IMR-90 (cell line): ENCODE data around the gene PLA2G15. TPM values are rescaled to one million over a fixed set of nuclear protein-coding genes. Genes with fewer than 3 reads are reported as not detected.

Experiments used
- ATAC-seq: fragments of 200-7000 bp; cut with Tn5 transposase; 2 replicates; pipeline ENCODE4 v1.9.1; 2020; ENCODE audit warnings: low read depth, mild to moderate bottlenecking, moderate library complexity
- BruUV-seq: library from RNA; stranded (reverse); fragments of 400-500 nt; replicated peaks from 2 replicates; lab custom pipeline; 2021; lab: Mats Ljungman, UMichigan
- CTCF ChIA-PET: fragments of 300-600 bp; formaldehyde crosslinking; extraction: SDS; loops from one replicate; lab custom pipeline; 2021; ENCODE audit warnings: antibody characterized with exemption; lab: Yijun Ruan, JAX
- POLR2A ChIA-PET: fragments of 300-600 bp; sonication (Branson Sonifier 250); formaldehyde crosslinking; loops from one replicate; lab custom pipeline; 2022; ENCODE audit warnings: antibody characterized with exemption; ENCODE audit not compliant: unreplicated experiment; lab: Charles Lee
- DNase-seq: peaks from one replicate; pipeline ENCODE4 v3.0.0; 2013
- H2AFZ ChIP-seq: replicated peaks from 2 replicates; pipeline ENCODE3; 2013; ENCODE audit warnings: low read length, mild to moderate bottlenecking; ENCODE audit not compliant: poor library complexity
- H2AK5ac ChIP-seq: 2 replicates; pipeline ENCODE4 v1.6.1; 2013; ENCODE audit warnings: low read depth, low read length, inconsistent platforms
- H2AK9ac ChIP-seq: replicated peaks from 2 replicates; pipeline ENCODE3; 2013; ENCODE audit warnings: mild to moderate bottlenecking, low read depth, low read length, moderate library complexity; ENCODE audit not compliant: poor library complexity
- H2BK120ac ChIP-seq: 2 replicates; pipeline ENCODE4 v1.6.1; 2013; ENCODE audit warnings: low read depth, low read length, inconsistent platforms
- H2BK15ac ChIP-seq: 3 replicates; pipeline ENCODE4 v1.6.1; 2013; ENCODE audit warnings: low read depth, low read length, inconsistent platforms
- H2BK20ac ChIP-seq: 2 replicates; pipeline ENCODE4 v1.6.1; 2013; ENCODE audit warnings: low read depth, mild to moderate bottlenecking, inconsistent platforms, low read length, moderate library complexity
- H2BK5ac ChIP-seq: 2 replicates; pipeline ENCODE4 v1.6.1; 2013; ENCODE audit warnings: mild to moderate bottlenecking, low read depth, low read length, inconsistent platforms; ENCODE audit not compliant: poor library complexity, severe bottlenecking
- H3K14ac ChIP-seq: replicated peaks from 2 replicates; pipeline ENCODE4 v1.6.1; 2013; ENCODE audit warnings: low read depth, low read length, inconsistent platforms
- H3K18ac ChIP-seq: 2 replicates; pipeline ENCODE4 v1.6.1; 2013; ENCODE audit warnings: low read depth, low read length, control low read depth
- H3K23ac ChIP-seq: 2 replicates; pipeline ENCODE4 v1.6.1; 2013; ENCODE audit warnings: low read depth, low read length, inconsistent platforms
- H3K27ac ChIP-seq: 2 replicates; pipeline ENCODE4 v1.5.1; 2013; ENCODE audit warnings: mild to moderate bottlenecking, control low read depth, low read length; ENCODE audit not compliant: insufficient read depth
- H3K27me3 ChIP-seq: 2 replicates; pipeline ENCODE4 v1.6.1; 2013; ENCODE audit warnings: low read length; ENCODE audit not compliant: control insufficient read depth, insufficient read depth
- H3K36me3 ChIP-seq: 2 replicates; pipeline ENCODE4 v1.6.1; 2013; ENCODE audit warnings: low read length, mixed read lengths; ENCODE audit not compliant: control insufficient read depth, insufficient read depth
- H3K4ac ChIP-seq: 2 replicates; pipeline ENCODE4 v1.6.1; 2013; ENCODE audit warnings: low read depth, low read length, inconsistent platforms
- H3K4me1 ChIP-seq: 2 replicates; pipeline ENCODE4 v1.6.1; 2013; ENCODE audit warnings: low read length, mixed read lengths; ENCODE audit not compliant: control insufficient read depth, insufficient read depth
- H3K4me2 ChIP-seq: 2 replicates; pipeline ENCODE4 v1.6.1; 2013; ENCODE audit warnings: low read depth, mild to moderate bottlenecking, control low read depth, low read length, moderate library complexity
- H3K4me3 ChIP-seq: 2 replicates; pipeline ENCODE4 v1.5.1; 2013; ENCODE audit warnings: low read depth, mild to moderate bottlenecking, control low read depth, low read length, moderate library complexity; ENCODE audit not compliant: insufficient read depth
- H3K56ac ChIP-seq: 2 replicates; pipeline ENCODE4 v1.6.1; 2013; ENCODE audit warnings: low read length, inconsistent platforms; ENCODE audit not compliant: insufficient read depth; ENCODE audit errors: extremely low read depth
- H3K79me1 ChIP-seq, 2 experiments: 2 replicates each; pipeline ENCODE4 v1.6.1; 2013; ENCODE audit warnings: low read length in 2 of 2, inconsistent platforms in 1 of 2, low read depth in 1 of 2
- H3K9ac ChIP-seq: 2 replicates; pipeline ENCODE4 v1.6.1; 2013; ENCODE audit warnings: low read depth, low read length, control low read depth
- H3K9me1 ChIP-seq: 2 replicates; pipeline ENCODE4 v1.6.1; 2013; ENCODE audit warnings: low read length, inconsistent platforms; ENCODE audit not compliant: insufficient read depth
- H3K9me3 ChIP-seq: 2 replicates; pipeline ENCODE4 v1.6.1; 2013; ENCODE audit warnings: low read length; ENCODE audit not compliant: control insufficient read depth, insufficient read depth
- H4K20me1 ChIP-seq: 2 replicates; pipeline ENCODE4 v1.6.1; 2013; ENCODE audit warnings: low read length, inconsistent platforms; ENCODE audit not compliant: insufficient read depth
- H4K5ac ChIP-seq: 2 replicates; pipeline ENCODE4 v1.6.1; 2013; ENCODE audit warnings: mild to moderate bottlenecking, low read depth, low read length, control low read depth
- H4K8ac ChIP-seq, 2 experiments: 2 replicates each; pipeline ENCODE4 v1.6.1; 2013; ENCODE audit warnings: low read depth in 2 of 2, low read length in 2 of 2, control low read depth in 1 of 2, inconsistent platforms in 1 of 2
- H4K91ac ChIP-seq: 2 replicates; pipeline ENCODE4 v1.6.1; 2013; ENCODE audit warnings: low read depth, low read length, inconsistent platforms; ENCODE audit not compliant: insufficient read depth
- BHLHE40 ChIP-seq: fragments of 150-350 bp; IDR thresholded peaks from 2 replicates; pipeline ENCODE4 v1.6.1; 2016; ENCODE audit warnings: mild to moderate bottlenecking, low read depth, low read length
- CEBPB ChIP-seq: IDR thresholded peaks from 2 replicates; pipeline ENCODE4 v1.6.1; 2012; ENCODE audit warnings: low read depth, low read length, improper control_type of control experiment
- FOS ChIP-seq: fragments of 150-350 bp; IDR thresholded peaks from 2 replicates; pipeline ENCODE4 v1.6.1; 2016; ENCODE audit warnings: low read depth, low read length
- MAFK ChIP-seq: IDR thresholded peaks from 2 replicates; pipeline ENCODE4 v1.6.1; 2012; ENCODE audit warnings: low read depth, low read length, improper control_type of control experiment
- MAZ ChIP-seq: IDR thresholded peaks from 2 replicates; pipeline ENCODE4 v1.6.1; 2012; ENCODE audit warnings: low read depth, mild to moderate bottlenecking, low read length, improper control_type of control experiment, moderate library complexity, borderline replicate concordance
- MXI1 ChIP-seq: IDR thresholded peaks from 2 replicates; pipeline ENCODE4 v1.6.1; 2012; ENCODE audit warnings: low read depth, mild to moderate bottlenecking, low read length, moderate library complexity, borderline replicate concordance
- POLR2A ChIP-seq: IDR thresholded peaks from 2 replicates; pipeline ENCODE4 v1.6.1; 2012; ENCODE audit warnings: mild to moderate bottlenecking, low read depth, low read length
- RCOR1 ChIP-seq: IDR thresholded peaks from 2 replicates; pipeline ENCODE4 v1.6.1; 2012; ENCODE audit warnings: mild to moderate bottlenecking, low read length, improper control_type of control experiment; ENCODE audit not compliant: insufficient replicate concordance
- RFX5 ChIP-seq: IDR thresholded peaks from 2 replicates; pipeline ENCODE4 v1.8.0; 2012; ENCODE audit warnings: low read depth, mild to moderate bottlenecking, low read length, moderate library complexity
- SMC3 ChIP-seq: fragments of 150-350 bp; IDR thresholded peaks from 2 replicates; pipeline ENCODE4 v1.6.1; 2016; ENCODE audit warnings: low read depth, mild to moderate bottlenecking, antibody characterized with exemption, low read length, moderate library complexity
- USF2 ChIP-seq: fragments of 150-350 bp; IDR thresholded peaks from 2 replicates; pipeline ENCODE4 v1.6.1; 2017; ENCODE audit warnings: mild to moderate bottlenecking, antibody characterized with exemption, low read length, low read depth
- WGBS, 2 experiments: methylation state at CpG; one replicate each; pipeline versions ENCODE4 v1.1.5 to v1.1.7; 2013; ENCODE audit warnings: missing lambda C conversion rate in 2 of 2; ENCODE audit not compliant: insufficient read length in 1 of 2; ENCODE audit errors: extremely low coverage in 2 of 2; 5-methylcytosine and 5-hydroxymethylcytosine counted together
- dilution Hi-C: fragments of 300-500 bp; cut with HindIII; formaldehyde crosslinking; loops from one replicate; pipeline ENCODE4 v1.14.3; 2018; ENCODE audit warnings: low sequenced_read_pairs; ENCODE audit not compliant: unreplicated experiment
- in situ Hi-C: fragments of 300-500 bp; cut with MboI; formaldehyde crosslinking; loops from 3 replicates; pipeline ENCODE4 v1.14.3; 2019; ENCODE audit warnings: low sequenced_read_pairs, inconsistent platforms, mixed read lengths
- intact Hi-C: fragments of 100-400 bp; cut with micrococcal nuclease; formaldehyde crosslinking; loops from 2 replicates; pipeline ENCODE4 v1.10.0; 2022
- polyA plus RNA-seq, 3 experiments: library from polyadenylated mRNA; depleted of rRNA; stranded (reverse); fragments of >200 nt; gene quantifications; 2 replicates each; pipeline ENCODE4 v1.2.3, GENCODE V29; 2012; ENCODE audit warnings: low replicate concordance in 1 of 3
- total RNA-seq: library from RNA; depleted of rRNA; stranded (reverse); fragments of >200 nt; gene quantifications from 2 replicates; pipeline ENCODE4 v1.2.3, GENCODE V29; 2012
- TF ChIP-seq, protein P1 (sequence below): conservative IDR thresholded peaks from 2 replicates; pipeline ENCODE4 v1.5.1; 2012; ENCODE audit warnings: mild to moderate bottlenecking, low read depth, low read length, improper control_type of control experiment

PLA2G15 gene
- total and polyA plus RNA-seq, 2 of the 4 experiments (the other 2 are of a cell fraction), result 19.5 to 31.7 TPM

GRCh38 chr16:68264128-68265077 lies 19.2 kb downstream of the PLA2G15 start, which contains the start of gene SLC7A6:
TSS of gene SLC7A6 (plus strand) at chr16:68264526. CDS start at chr16:68274727, 10,201 bp downstream.
- ChIA-PET POLR2A (interaction anchor here (0.6 to 1.6 kb wide), 5 partner anchors 13 to 68 kb away, joined by 3 to 4 read pairs (median 3); no protein-coding TSS in a partner anchor), CTCF (interaction anchor here (0.6 to 2.2 kb wide), 15 partner anchors 8 to 1413 kb away, joined by 3 to 10 read pairs (median 4); partner anchors contain the start of genes PRMT7 and SLC7A6OS)
- intact Hi-C loops (loop anchor here (5.0 kb wide), 3 partner anchors 33 to 248 kb away; partner anchors contain the start of genes PRMT7 and SLC7A6OS), in situ Hi-C loops (loop anchor here (5.0 kb wide), 1 partner anchor 63 kb away; no protein-coding TSS in a partner anchor), dilution Hi-C loops (no loop called here)
- Histone ChIP-seq H3K56ac (peak within 1 kb of the TSS; percentile 84), H2BK120ac (peak within 1 kb of the TSS; percentile 87), H3K9ac (peak within 1 kb of the TSS; percentile 95), H4K5ac (peak within 1 kb of the TSS; percentile 82), H3K9me1 (peaks cover 7% of the 10 kb centered on the region; the same call in 1 of the 2 replicates), H4K91ac (peak within 1 kb of the TSS; percentile 88), H4K8ac (peak within 1 kb of the TSS; percentile 84 to 92), H4K20me1 (peaks cover 25% of the 10 kb centered on the region), H3K4me3 (peak within 1 kb of the TSS; percentile 84), H3K27me3 (no peaks in the 10 kb centered on the region), H3K14ac (peak within 1 kb of the TSS; percentile 93), H3K4me2 (peak within 1 kb of the TSS; percentile 89), H3K18ac (peak within 1 kb of the TSS; percentile 53), H2BK5ac (peak within 1 kb of the TSS; percentile 97), H2AK9ac (peak within 1 kb of the TSS; percentile 91), H3K23ac (peak within 1 kb of the TSS; percentile 98), H3K79me1 (peaks cover 3 to 47% of the 10 kb centered on the region in 2 experiments), H2BK20ac (peak within 1 kb of the TSS; percentile 28; the same call in 1 of the 2 replicates), H2AFZ (peak within 1 kb of the TSS; percentile 96), H3K27ac (peak within 1 kb of the TSS; percentile 98), H3K9me3 (no peaks in the 10 kb centered on the region), H2AK5ac (peak within 1 kb of the TSS; percentile 92), H2BK15ac (peak within 1 kb of the TSS; percentile 33; the same call in 1 of the 3 replicates), H3K36me3 (peaks cover 5% of the 10 kb centered on the region), H3K4ac (peak within 1 kb of the TSS; percentile 95), H3K4me1 (peaks cover 10% of the 10 kb centered on the region)
- WGBS, 2 experiments, result 1% methylated on average over 79 of the region's 123 CpGs; no CpG with 5 or more reads in 1 of the 2 experiments
- ATAC-seq (peak; percentile 81), DNase-seq (peak; percentile 69)
- BruUV-seq, result no TSS peak
- no peak for TF ChIP-seq BHLHE40
- TF ChIP-seq MAZ, result peak; percentile 69; the same call in 1 of the 2 replicates
- TF ChIP-seq SMC3, result peak; percentile 35; the same call in 1 of the 2 replicates
- no peak for TF ChIP-seq RCOR1
- TF ChIP-seq FOS, result no peak
- TF ChIP-seq, protein P1, sequence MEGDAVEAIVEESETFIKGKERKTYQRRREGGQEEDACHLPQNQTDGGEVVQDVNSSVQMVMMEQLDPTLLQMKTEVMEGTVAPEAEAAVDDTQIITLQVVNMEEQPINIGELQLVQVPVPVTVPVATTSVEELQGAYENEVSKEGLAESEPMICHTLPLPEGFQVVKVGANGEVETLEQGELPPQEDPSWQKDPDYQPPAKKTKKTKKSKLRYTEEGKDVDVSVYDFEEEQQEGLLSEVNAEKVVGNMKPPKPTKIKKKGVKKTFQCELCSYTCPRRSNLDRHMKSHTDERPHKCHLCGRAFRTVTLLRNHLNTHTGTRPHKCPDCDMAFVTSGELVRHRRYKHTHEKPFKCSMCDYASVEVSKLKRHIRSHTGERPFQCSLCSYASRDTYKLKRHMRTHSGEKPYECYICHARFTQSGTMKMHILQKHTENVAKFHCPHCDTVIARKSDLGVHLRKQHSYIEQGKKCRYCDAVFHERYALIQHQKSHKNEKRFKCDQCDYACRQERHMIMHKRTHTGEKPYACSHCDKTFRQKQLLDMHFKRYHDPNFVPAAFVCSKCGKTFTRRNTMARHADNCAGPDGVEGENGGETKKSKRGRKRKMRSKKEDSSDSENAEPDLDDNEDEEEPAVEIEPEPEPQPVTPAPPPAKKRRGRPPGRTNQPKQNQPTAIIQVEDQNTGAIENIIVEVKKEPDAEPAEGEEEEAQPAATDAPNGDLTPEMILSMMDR, result peak; percentile 79
- TF ChIP-seq USF2, result no peak
- TF ChIP-seq MAFK, result no peak
- peak; percentile 68; the same call in 1 of the 2 replicates for TF ChIP-seq MXI1
- TF ChIP-seq CEBPB, result no peak
- no peak for TF ChIP-seq RFX5
- peak; percentile 77 for TF ChIP-seq POLR2A
